ENCODE data around the gene REC8.

DNA sequence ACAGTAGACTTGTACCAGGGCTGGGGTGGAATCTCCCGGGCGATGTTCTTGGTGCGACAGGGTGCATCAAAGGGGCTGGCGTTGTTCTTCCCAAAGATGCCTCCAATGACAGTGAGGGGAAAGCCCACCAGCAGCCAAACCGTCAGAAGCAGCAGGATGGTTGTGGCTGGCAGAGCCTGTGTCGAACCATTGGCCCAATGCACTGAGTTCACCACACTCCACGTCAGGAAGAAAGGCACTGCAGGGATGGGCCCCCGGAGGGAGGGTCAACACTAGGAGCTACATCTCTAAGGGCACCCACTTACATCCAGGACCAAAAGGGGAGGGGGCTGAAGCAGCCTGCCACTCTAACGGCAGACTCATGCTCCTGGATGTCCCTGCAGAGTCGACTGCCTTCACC lies 18.5 kb downstream of the REC8 start:
- TF ChIP-seq, protein P1, sequence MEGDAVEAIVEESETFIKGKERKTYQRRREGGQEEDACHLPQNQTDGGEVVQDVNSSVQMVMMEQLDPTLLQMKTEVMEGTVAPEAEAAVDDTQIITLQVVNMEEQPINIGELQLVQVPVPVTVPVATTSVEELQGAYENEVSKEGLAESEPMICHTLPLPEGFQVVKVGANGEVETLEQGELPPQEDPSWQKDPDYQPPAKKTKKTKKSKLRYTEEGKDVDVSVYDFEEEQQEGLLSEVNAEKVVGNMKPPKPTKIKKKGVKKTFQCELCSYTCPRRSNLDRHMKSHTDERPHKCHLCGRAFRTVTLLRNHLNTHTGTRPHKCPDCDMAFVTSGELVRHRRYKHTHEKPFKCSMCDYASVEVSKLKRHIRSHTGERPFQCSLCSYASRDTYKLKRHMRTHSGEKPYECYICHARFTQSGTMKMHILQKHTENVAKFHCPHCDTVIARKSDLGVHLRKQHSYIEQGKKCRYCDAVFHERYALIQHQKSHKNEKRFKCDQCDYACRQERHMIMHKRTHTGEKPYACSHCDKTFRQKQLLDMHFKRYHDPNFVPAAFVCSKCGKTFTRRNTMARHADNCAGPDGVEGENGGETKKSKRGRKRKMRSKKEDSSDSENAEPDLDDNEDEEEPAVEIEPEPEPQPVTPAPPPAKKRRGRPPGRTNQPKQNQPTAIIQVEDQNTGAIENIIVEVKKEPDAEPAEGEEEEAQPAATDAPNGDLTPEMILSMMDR (IDR thresholded peaks at IDR 0.05) = no peak
- TF ChIP-seq POLR2A (IDR thresholded peaks at IDR 0.05) (no peak), EP300 (IDR thresholded peaks at IDR 0.05) (no peak)

Measured in tibial nerve (tissue), 4 donors.